ENCODE results near the gene MAD1L1. TPM values are rescaled to one million over a fixed set of nuclear protein-coding genes. Genes with fewer than 3 reads are reported as not detected.

MAD1L1 gene
- total RNA-seq, 2 experiments from 2014 or later: 157 to 160 TPM

DNA sequence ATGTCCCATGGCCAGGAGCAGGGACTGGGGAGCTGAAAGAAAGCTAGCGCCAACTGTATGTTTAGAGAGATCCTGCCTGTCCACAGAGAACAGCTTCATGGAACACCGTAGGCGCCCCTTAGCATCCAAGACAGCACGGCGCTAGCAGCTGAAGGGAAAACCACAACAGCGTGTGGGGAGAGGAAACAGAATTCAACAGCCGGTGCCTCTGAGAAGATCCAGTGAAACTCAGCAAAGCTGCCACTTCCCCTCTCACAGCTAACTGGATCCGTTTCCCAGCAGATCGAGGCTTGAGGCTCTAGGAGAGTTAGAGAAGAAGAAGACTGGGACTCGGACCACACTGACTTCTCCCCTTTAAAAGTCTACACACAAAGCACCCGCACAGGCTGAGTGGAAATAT, 145.0 kb downstream of the MAD1L1 start:
- peaks cover 12% of the 10 kb centered on the region for H3K4me1 ChIP-seq (ENCODE audit: insufficient read depth, low read length)
- no peak for ATAC-seq (ENCODE audit: poor library complexity)
- H3K27me3 ChIP-seq (ENCODE audit: control insufficient read depth in 1 of 2, insufficient read depth in 2 of 2, low read length in 2 of 2): no peaks in the 10 kb centered on the region
- Mint-ChIP-seq H3K4me1 (ENCODE audit: low read depth) (peaks cover 37% of the 10 kb centered on the region), H3K9me3 (no peaks in the 10 kb centered on the region), H3K36me3 (ENCODE audit: low read depth) (no peaks in the 10 kb centered on the region), H3K27ac (no peak overlapping the region), H3K27me3 (no peaks in the 10 kb centered on the region), H3K4me3 (no peak overlapping the region)
- H3K9me3 ChIP-seq (ENCODE audit: control insufficient read depth in 1 of 2, insufficient read depth in 1 of 2, low read length in 2 of 2): no peaks in the 10 kb centered on the region
- TF ChIP-seq, protein P1, sequence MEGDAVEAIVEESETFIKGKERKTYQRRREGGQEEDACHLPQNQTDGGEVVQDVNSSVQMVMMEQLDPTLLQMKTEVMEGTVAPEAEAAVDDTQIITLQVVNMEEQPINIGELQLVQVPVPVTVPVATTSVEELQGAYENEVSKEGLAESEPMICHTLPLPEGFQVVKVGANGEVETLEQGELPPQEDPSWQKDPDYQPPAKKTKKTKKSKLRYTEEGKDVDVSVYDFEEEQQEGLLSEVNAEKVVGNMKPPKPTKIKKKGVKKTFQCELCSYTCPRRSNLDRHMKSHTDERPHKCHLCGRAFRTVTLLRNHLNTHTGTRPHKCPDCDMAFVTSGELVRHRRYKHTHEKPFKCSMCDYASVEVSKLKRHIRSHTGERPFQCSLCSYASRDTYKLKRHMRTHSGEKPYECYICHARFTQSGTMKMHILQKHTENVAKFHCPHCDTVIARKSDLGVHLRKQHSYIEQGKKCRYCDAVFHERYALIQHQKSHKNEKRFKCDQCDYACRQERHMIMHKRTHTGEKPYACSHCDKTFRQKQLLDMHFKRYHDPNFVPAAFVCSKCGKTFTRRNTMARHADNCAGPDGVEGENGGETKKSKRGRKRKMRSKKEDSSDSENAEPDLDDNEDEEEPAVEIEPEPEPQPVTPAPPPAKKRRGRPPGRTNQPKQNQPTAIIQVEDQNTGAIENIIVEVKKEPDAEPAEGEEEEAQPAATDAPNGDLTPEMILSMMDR (IDR thresholded peaks at IDR 0.05): no peak
- no peak overlapping the region for H3K4me3 ChIP-seq (ENCODE audit: low read length)
- intact Hi-C loops (cut with DNase I, micrococcal nuclease): no loop called here
- no peak for DNase-seq
- POLR2A ChIA-PET: interaction anchor here (0.7 kb wide), 1 partner anchor 11 kb away, joined by 3 read pairs; no protein-coding TSS in a partner anchor
- H3K27ac ChIP-seq (ENCODE audit: low read depth in 1 of 2, low read length in 2 of 2): no peak overlapping the region
- no peaks in the 10 kb centered on the region for H3K36me3 ChIP-seq (ENCODE audit: insufficient read depth, low read length)
- CTCF ChIA-PET: no interaction called here

DNA sequence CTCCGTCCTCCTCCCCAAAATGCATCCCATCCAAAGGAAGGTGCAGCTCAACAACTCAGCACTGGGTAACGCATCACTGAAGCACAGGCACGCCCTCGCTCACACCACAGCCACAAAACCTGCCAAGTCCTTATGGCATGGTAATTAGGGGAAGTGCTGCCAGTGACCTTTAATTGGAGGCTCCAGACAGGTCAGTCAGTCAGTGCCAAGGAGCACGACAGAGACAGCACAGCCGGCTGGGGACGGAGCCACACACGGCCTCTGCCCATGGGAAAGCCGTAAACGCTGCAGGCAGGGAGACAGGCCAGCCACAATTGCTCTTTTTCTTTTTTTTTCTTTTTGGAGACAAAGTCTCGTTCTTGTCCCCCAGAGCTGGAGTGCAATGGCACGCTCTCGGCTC, 146.5 kb downstream of the MAD1L1 start:
- Histone ChIP-seq H3K27me3 (ENCODE audit: control insufficient read depth in 1 of 2, insufficient read depth in 2 of 2, low read length in 2 of 2) (no peaks in the 10 kb centered on the region), H3K4me3 (ENCODE audit: low read length) (no peak overlapping the region), H3K36me3 (ENCODE audit: insufficient read depth, low read length) (no peaks in the 10 kb centered on the region), H3K9me3 (ENCODE audit: control insufficient read depth in 1 of 2, insufficient read depth in 1 of 2, low read length in 2 of 2) (no peaks in the 10 kb centered on the region), H3K4me1 (ENCODE audit: insufficient read depth, low read length) (peaks cover 12% of the 10 kb centered on the region), H3K27ac (ENCODE audit: low read depth in 1 of 2, low read length in 2 of 2) (no peak overlapping the region)
- Mint-ChIP-seq H3K27ac (no peak overlapping the region), H3K4me3 (no peak overlapping the region), H3K36me3 (ENCODE audit: low read depth) (no peaks in the 10 kb centered on the region), H3K4me1 (ENCODE audit: low read depth) (peaks cover 37% of the 10 kb centered on the region), H3K9me3 (no peaks in the 10 kb centered on the region), H3K27me3 (no peaks in the 10 kb centered on the region)
- POLR2A ChIA-PET: interaction anchor here (0.6 kb wide), 1 partner anchor 21 kb away, joined by 3 read pairs; no protein-coding TSS in a partner anchor
- no peak for DNase-seq
- CTCF ChIA-PET: interaction anchor here (0.6 to 1.6 kb wide), 2 partner anchors 17 to 157 kb away, joined by 3 read pairs; no protein-coding TSS in a partner anchor
- ATAC-seq (ENCODE audit: poor library complexity): no peak
- TF ChIP-seq, protein P1 (IDR thresholded peaks at IDR 0.05): no peak
- intact Hi-C loops (cut with DNase I, micrococcal nuclease): no loop called here

DNA sequence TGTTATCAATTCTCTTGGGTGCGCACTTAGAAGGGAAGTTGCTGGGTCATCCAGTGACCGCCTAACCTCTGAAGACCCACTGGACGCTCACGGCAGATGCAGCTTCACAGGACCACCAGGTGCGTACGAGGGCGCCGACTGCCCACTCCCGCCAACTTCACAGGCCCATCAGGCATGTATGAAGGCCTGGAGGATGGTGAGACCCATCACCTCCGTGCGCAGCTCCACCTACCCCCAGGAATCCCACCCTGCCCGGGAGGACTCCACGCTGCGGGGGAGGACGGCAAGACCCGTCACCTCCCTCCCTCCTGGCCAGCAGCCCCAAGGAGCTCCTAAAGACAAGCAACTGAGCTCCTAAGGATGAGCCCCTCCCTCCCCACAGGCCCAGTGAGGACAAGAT, 146.9 kb downstream of the MAD1L1 start:
- no peak for DNase-seq
- no peak overlapping the region for H3K4me3 Mint-ChIP-seq
- ATAC-seq (ENCODE audit: poor library complexity): no peak
- no peaks in the 10 kb centered on the region for H3K27me3 Mint-ChIP-seq
- Histone ChIP-seq H3K9me3 (ENCODE audit: control insufficient read depth in 1 of 2, insufficient read depth in 1 of 2, low read length in 2 of 2) (no peaks in the 10 kb centered on the region), H3K27me3 (ENCODE audit: control insufficient read depth in 1 of 2, insufficient read depth in 2 of 2, low read length in 2 of 2) (no peaks in the 10 kb centered on the region), H3K27ac (ENCODE audit: low read depth in 1 of 2, low read length in 2 of 2) (no peak overlapping the region), H3K4me3 (ENCODE audit: low read length) (no peak overlapping the region), H3K4me1 (ENCODE audit: insufficient read depth, low read length) (peaks cover 12% of the 10 kb centered on the region), H3K36me3 (ENCODE audit: insufficient read depth, low read length) (no peaks in the 10 kb centered on the region)
- peaks cover 37% of the 10 kb centered on the region for H3K4me1 Mint-ChIP-seq (ENCODE audit: low read depth)
- no peak overlapping the region for H3K27ac Mint-ChIP-seq
- TF ChIP-seq, protein P1 (IDR thresholded peaks at IDR 0.05): no peak
- no peaks in the 10 kb centered on the region for H3K36me3 Mint-ChIP-seq (ENCODE audit: low read depth)
- no peaks in the 10 kb centered on the region for H3K9me3 Mint-ChIP-seq
- ChIA-PET CTCF (interaction anchor here (1.6 kb wide), 1 partner anchor 16 kb away, joined by 3 read pairs; no protein-coding TSS in a partner anchor), POLR2A (interaction anchor here (1.0 to 1.3 kb wide), 2 partner anchors 12 to 34 kb away, joined by 3 to 5 read pairs; no protein-coding TSS in a partner anchor)
- intact Hi-C loops (cut with DNase I, micrococcal nuclease): no loop called here
